Colonic mucosa (tissue), 4 donors: ENCODE results near the gene TRAPPC14. TPM values are rescaled to one million over a fixed set of nuclear protein-coding genes. Genes with fewer than 3 reads are reported as not detected.
"Not testable (repeated sequence)": the region's sequence is repeated elsewhere in the genome, so short reads cannot be mapped to it uniquely, and the experiment has no call there.

ENCODE experiments used
- DNase-seq: peaks from one replicate; pipeline ENCODE4 v3.0.0-alpha.2; 2020
- H3K27ac ChIP-seq: fragments of 200-600 bp; one replicate; pipeline ENCODE4 v1.8.0; 2021
- H3K27me3 ChIP-seq: fragments of 200-600 bp; one replicate; pipeline ENCODE4 v1.8.0; 2021
- H3K36me3 ChIP-seq: fragments of 200-600 bp; one replicate; pipeline ENCODE4 v1.8.0; 2021
- H3K4me1 ChIP-seq: fragments of 200-600 bp; one replicate; pipeline ENCODE4 v1.8.0; 2021; ENCODE audit warnings: mild to moderate bottlenecking
- H3K4me3 ChIP-seq: fragments of 200-600 bp; one replicate; pipeline ENCODE4 v1.8.0; 2021
- H3K9ac ChIP-seq, 2 donors: one replicate each; pipeline ENCODE4 v1.7.0; 2013; ENCODE audit warnings: control low read depth in 2 of 2, low read depth in 2 of 2, low read length in 2 of 2
- H3K9me3 ChIP-seq: fragments of 200-600 bp; one replicate; pipeline ENCODE4 v1.8.0; 2021
- intact Hi-C: fragments of 100-400 bp; cut with DNase I; formaldehyde crosslinking; loops from one replicate; pipeline ENCODE4 v1.14.1; 2022
- total RNA-seq, 2 donors: library from RNA; stranded (reverse); fragmentation: NEBNext Ultra II Directional in 1 of 2; extraction: Animal tissue kit (Norgen Biotek cat#: 25700) in 1 of 2; gene quantifications; one replicate each; pipeline ENCODE4 v1.2.1, GENCODE V29; 2021
- TF ChIP-seq, protein P1 (sequence below): fragments of 200-600 bp; IDR thresholded peaks from one replicate; pipeline ENCODE4 v1.8.0; 2022; ENCODE audit warnings: antibody characterized with exemption, mild to moderate bottlenecking
- donor health status: healthy.
- donor health status: DM: no; HTN: no; CAD: no.
- donor health status: DM: no; HTN: no; CAD: no.

Gene TRAPPC14, protein sequence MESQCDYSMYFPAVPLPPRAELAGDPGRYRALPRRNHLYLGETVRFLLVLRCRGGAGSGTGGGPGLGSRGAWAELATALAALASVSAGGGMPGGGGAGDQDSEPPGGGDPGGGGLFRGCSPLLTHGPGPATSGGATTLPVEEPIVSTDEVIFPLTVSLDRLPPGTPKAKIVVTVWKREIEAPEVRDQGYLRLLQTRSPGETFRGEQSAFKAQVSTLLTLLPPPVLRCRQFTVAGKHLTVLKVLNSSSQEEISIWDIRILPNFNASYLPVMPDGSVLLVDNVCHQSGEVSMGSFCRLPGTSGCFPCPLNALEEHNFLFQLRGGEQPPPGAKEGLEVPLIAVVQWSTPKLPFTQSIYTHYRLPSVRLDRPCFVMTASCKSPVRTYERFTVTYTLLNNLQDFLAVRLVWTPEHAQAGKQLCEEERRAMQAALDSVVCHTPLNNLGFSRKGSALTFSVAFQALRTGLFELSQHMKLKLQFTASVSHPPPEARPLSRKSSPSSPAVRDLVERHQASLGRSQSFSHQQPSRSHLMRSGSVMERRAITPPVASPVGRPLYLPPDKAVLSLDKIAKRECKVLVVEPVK
- 10 to 100 TPM; 40.3 to 69.5 TPM for total RNA-seq

DNA sequence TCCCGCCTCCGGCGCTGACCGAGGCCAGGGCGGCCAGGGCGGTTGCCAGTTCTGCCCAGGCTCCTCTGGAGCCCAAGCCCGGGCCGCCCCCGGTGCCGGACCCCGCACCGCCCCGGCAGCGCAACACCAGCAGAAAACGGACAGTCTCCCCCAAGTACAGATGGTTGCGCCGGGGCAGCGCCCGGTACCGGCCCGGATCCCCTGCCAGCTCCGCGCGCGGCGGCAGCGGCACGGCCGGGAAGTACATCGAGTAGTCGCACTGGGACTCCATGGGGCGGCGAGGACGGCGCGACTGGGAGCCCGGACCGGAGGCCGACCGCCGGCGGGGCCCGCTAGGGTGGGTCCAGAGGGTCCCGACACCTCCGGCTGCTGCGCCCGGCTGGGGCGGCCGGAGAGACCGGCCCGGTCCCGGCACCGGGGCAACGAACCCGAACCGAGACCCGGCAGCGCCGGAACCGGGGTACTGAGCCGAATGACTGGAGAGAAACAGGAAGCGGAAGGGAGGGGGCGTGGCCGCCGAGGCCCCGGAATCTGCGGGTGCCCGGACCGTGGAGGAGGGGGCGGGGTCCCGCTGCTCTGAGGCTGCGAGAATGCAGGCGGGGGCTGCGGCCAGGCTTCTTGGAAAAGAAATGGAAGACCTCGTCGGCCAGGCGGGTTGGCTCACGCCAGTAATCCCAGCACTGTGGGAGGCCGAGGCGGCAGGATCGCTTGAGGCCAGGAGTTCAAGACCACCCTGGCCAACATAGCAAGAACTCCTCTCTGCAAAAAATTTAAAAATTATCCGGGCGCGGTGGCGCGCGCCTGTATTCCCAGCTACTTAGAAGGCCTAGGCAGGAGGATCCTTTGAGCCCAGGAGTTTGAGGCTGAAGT lies at the start of gene TRAPPC14:
TSS of gene TRAPPC14 (minus strand) at position 495 of the 870 bp plus-strand sequence. CDS start at position 271, 224 bp downstream.
- H3K36me3 ChIP-seq: no peaks in the 10 kb centered on the region
- H3K9ac ChIP-seq: peak within 1 kb of the TSS; percentile 76 to 97
- intact Hi-C loops: no loop called here
- peak within 1 kb of the TSS; percentile 84 for H3K4me3 ChIP-seq
- peak; percentile 98 for DNase-seq
- peak within 1 kb of the TSS; percentile 86 for H3K27ac ChIP-seq
- H3K9me3 ChIP-seq: no peaks in the 10 kb centered on the region
- H3K27me3 ChIP-seq: no peaks in the 10 kb centered on the region
- peaks cover 31% of the 10 kb centered on the region for H3K4me1 ChIP-seq
- TF ChIP-seq, protein P1, sequence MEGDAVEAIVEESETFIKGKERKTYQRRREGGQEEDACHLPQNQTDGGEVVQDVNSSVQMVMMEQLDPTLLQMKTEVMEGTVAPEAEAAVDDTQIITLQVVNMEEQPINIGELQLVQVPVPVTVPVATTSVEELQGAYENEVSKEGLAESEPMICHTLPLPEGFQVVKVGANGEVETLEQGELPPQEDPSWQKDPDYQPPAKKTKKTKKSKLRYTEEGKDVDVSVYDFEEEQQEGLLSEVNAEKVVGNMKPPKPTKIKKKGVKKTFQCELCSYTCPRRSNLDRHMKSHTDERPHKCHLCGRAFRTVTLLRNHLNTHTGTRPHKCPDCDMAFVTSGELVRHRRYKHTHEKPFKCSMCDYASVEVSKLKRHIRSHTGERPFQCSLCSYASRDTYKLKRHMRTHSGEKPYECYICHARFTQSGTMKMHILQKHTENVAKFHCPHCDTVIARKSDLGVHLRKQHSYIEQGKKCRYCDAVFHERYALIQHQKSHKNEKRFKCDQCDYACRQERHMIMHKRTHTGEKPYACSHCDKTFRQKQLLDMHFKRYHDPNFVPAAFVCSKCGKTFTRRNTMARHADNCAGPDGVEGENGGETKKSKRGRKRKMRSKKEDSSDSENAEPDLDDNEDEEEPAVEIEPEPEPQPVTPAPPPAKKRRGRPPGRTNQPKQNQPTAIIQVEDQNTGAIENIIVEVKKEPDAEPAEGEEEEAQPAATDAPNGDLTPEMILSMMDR: no peak

DNA sequence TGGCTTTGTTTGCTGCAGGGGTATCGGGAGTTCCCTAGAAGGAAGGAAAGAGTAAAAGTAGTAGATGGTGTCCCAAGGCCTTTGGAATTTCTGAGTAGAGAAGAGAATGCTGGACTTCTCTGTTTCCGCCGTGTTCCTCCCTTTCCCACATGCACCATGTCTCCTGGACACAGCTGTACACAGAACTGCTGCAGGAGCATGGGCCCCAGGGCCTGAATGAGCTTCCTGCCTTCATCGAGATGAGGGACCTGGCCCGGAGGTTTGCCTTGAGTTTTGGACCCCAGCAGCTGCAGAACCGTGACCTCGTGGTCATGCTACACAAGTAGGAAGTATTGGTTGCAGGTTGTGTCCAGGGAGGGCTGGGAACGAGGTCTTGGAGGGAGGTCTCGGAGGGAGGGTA lies 45.9 kb upstream of the TRAPPC14 start:
- no peak overlapping the region for H3K4me3 ChIP-seq
- H3K36me3 ChIP-seq: no peaks in the 10 kb centered on the region
- H3K27ac ChIP-seq: no peak overlapping the region
- H3K27me3 ChIP-seq: no peaks in the 10 kb centered on the region
- no peaks in the 10 kb centered on the region for H3K9me3 ChIP-seq
- H3K4me1 ChIP-seq: peaks cover 2% of the 10 kb centered on the region
- TF ChIP-seq, protein P1: no peak
- no peak for DNase-seq
- no peak overlapping the region for H3K9ac ChIP-seq
- intact Hi-C loops: no loop called here

DNA sequence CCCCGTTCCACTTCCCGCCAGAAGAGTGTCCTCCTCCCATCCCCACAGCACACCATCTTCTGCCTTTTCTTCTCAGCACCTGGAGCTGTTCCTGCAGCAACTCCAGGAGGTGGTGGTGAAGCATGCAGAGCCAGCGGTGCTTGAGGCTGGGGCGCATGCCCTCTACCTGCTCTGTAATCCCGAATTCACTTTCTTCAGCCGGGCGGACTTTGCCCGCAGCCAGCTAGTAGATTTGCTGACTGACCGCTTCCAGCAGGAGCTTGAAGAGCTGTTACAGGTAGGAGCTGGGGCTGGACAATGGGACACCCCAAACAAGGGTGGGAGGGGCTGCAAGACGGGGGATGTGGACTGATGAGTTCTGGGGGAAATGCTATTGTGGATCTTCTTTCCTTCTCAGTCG lies 42.2 kb upstream of the TRAPPC14 start:
- Histone ChIP-seq H3K9ac (peak overlapping the region in 1 of 2 donors; percentile 46), H3K4me3 (no peak overlapping the region), H3K27me3 (no peaks in the 10 kb centered on the region), H3K36me3 (no peaks in the 10 kb centered on the region), H3K9me3 (no peaks in the 10 kb centered on the region), H3K4me1 (no peaks in the 10 kb centered on the region), H3K27ac (no peak overlapping the region)
- intact Hi-C loops: no loop called here
- peak; percentile 60 for DNase-seq
- TF ChIP-seq, protein P1: no peak

DNA sequence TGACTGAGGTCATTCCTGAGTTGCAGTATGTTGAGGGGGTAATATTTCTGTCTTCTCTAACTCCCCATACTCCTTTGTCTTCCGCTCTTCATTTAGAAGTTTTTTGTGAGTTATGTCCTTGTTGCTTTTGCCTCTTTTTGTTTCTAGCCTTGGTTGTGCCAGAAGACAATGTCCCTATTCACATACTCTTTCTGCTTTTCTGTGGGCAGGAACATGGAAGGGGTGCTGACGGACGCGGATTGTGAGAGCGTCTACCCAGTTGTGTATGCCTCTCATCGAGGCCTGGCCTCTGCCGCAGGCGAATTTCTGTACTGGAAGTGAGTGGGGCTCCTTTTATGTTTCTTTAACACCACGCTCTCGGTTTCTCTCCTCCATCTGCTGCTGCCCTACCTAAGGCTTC lies 39.7 kb upstream of the TRAPPC14 start:
- intact Hi-C loops: no loop called here
- TF ChIP-seq, protein P1: no peak
- Histone ChIP-seq H3K9me3 (no peaks in the 10 kb centered on the region), H3K36me3 (no peaks in the 10 kb centered on the region), H3K9ac (no peak overlapping the region), H3K27me3 (no peaks in the 10 kb centered on the region), H3K4me3 (no peak overlapping the region), H3K27ac (no peak overlapping the region), H3K4me1 (no peaks in the 10 kb centered on the region)
- no peak for DNase-seq

DNA sequence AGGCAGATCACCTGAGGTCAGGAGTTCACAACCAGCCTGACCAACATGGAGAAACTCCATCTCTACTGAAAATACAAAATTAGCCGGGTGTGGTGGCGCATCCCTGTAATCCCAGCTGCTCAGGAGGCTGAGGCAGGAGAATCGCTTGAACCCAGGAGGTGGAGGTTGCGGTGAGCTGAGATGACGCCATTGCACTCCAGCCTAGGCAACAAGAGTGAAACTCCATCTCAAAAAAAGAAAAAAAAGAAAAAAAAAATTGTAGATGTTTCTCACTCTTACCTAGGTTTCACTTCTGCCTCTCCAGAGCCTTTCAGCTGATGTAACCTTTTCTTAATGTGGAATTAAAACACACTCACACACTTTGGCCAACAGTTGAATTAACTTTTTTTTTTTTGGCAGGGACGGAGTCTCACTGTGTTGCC lies 37.4 kb upstream of the TRAPPC14 start:
- intact Hi-C loops, H3K27me3 ChIP-seq, H3K4me3 ChIP-seq, H3K9ac ChIP-seq, DNase-seq, H3K9me3 ChIP-seq, H3K36me3 ChIP-seq, H3K27ac ChIP-seq, H3K4me1 ChIP-seq: not testable (repeated sequence)
